Measurements from ENCODE around the gene DNM1.

DNA sequence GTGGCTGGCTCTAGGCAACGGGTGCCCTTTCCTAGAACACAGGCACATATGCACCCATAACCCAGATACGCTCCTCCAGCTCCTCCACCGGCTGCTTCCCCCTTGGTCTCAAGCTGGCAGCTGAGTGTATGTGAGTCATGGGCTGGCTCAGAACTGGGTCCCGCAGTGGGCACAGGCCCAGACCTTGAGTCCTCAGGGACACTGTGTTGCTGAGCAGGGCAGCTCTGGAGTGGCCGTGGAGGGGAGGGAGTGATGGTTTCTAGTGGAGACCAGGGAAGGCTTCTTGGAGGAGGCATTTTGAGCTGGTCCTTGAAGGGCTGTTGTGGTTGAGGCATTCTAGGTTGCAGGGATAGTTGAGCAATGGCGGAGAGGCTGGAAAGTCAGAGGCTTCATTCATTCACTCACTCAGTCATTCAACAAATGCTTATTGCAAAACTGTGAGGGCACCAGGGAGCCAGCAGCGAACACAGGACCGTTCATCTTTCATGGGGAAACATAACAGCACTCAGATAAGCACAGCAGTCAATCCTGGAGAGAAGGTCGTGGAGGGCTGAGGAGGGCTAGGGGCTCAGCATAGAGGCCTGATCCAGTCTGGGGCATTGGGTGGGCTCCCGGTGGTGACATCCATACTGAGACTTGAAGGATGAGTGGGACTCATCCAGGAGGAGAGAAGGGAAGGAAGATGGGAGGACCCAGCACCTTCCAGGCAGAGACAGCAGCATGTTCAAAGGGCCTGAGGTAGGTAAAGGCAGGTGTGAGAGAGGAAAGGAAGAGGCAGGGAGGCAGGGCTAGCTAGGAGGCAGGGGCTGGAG lies 40.8 kb upstream of the DNM1 start:
- TF ChIP-seq POLR2A (IDR thresholded peaks at IDR 0.05; ENCODE audit: low read depth, low read length) (no peak), TAF1 (IDR thresholded peaks at IDR 0.05; ENCODE audit: borderline replicate concordance, low read depth, low read length) (no peak), POLR2AphosphoS5 (IDR thresholded peaks at IDR 0.05; ENCODE audit: low read depth, low read length) (no peak)
